Measurements from ENCODE around the gene MED29.
A peak's percentile ranks its signal among the peaks of the same experiment; 100 is the strongest.
"Not testable (repeated sequence)": the region's sequence is repeated elsewhere in the genome, so short reads cannot be mapped to it uniquely, and the experiment has no call there.

Gene MED29

GRCh38 chr19:39370735-39371134, 20.4 kb upstream of the MED29 start:
- DNase-seq (ENCODE audit: low read depth): no peak

GRCh38 chr19:39372047-39372802, 19.0 kb upstream of the MED29 start:
- no peak for DNase-seq (ENCODE audit: low read depth)

GRCh38 chr19:39372941-39373340, 18.2 kb upstream of the MED29 start:
- DNase-seq (ENCODE audit: low read depth): no peak

- no peak for DNase-seq (ENCODE audit: low read depth)
These were observed 15.2 kb upstream of the MED29 start for GRCh38 chr19:39375929-39376328.

GRCh38 chr19:39377373-39378362, 13.5 kb upstream of the MED29 start:
- DNase-seq (ENCODE audit: low read depth): no peak

- not testable (repeated sequence) for DNase-seq (ENCODE audit: low read depth)
These were observed 11.8 kb upstream of the MED29 start for GRCh38 chr19:39379366-39379765.

- no peak for DNase-seq (ENCODE audit: low read depth)
These were observed 11.2 kb upstream of the MED29 start for GRCh38 chr19:39379865-39380396.

- DNase-seq (ENCODE audit: low read depth): no peak
These were observed 10.4 kb upstream of the MED29 start for GRCh38 chr19:39380521-39381502.

- DNase-seq (ENCODE audit: low read depth): no peak
These were observed 9.1 kb upstream of the MED29 start for GRCh38 chr19:39381910-39382611.

GRCh38 chr19:39382991-39383828, 8.0 kb upstream of the MED29 start:
- no peak for DNase-seq (ENCODE audit: low read depth)

GRCh38 chr19:39384839-39385568, 6.2 kb upstream of the MED29 start:
- no peak for DNase-seq (ENCODE audit: low read depth)

- no peak for DNase-seq (ENCODE audit: low read depth)
These were observed 5.4 kb upstream of the MED29 start for GRCh38 chr19:39385629-39386411.

- no peak for DNase-seq (ENCODE audit: low read depth)
These were observed 4.6 kb upstream of the MED29 start for GRCh38 chr19:39386557-39386956.

GRCh38 chr19:39388657-39389056, 2.5 kb upstream of the MED29 start:
- no peak for DNase-seq (ENCODE audit: low read depth)

GRCh38 chr19:39389631-39390414, 1.4 kb upstream of the MED29 start:
- DNase-seq (ENCODE audit: low read depth): no peak

- no peak for DNase-seq (ENCODE audit: low read depth)
These were observed 777 bp upstream of the MED29 start for GRCh38 chr19:39390451-39390750.

- DNase-seq (ENCODE audit: low read depth): peak; percentile 89
These were observed 6.5 kb downstream of the MED29 start for GRCh38 chr19:39397360-39398296.

Data from stimulated activated CD8-positive, alpha-beta memory T cell treated with anti-CD3 and anti-CD28 coated beads, Interleukin-4, amount 100 ng/mL, for 24 hours (primary cell).